SK-N-SH (cell line): ENCODE measurements around the gene SNTG2. TPM values are rescaled to one million over a fixed set of nuclear protein-coding genes. Genes with fewer than 3 reads are reported as not detected.

Experiments
- CTCF ChIA-PET: fragments of 300-600, 350-600 bp; formaldehyde crosslinking; extraction: SDS; loops from one replicate; lab custom pipeline; 2021; lab: Yijun Ruan, JAX
- POLR2A ChIA-PET: fragments of 350-600 bp; sonication (Branson Sonifier 250); formaldehyde crosslinking; extraction: SDS; loops from one replicate; lab custom pipeline; 2020; ENCODE audit warnings: antibody characterized with exemption, inconsistent platforms; lab: Yijun Ruan, JAX
- DNase-seq: peaks from one replicate; pipeline ENCODE4 v3.0.0; 2012
- H2AFZ ChIP-seq: fragments of 200-600 bp; sonication (generic); 2 replicates; pipeline ENCODE4 v1.8.1; 2016; ENCODE audit warnings: antibody characterized with exemption, mild to moderate bottlenecking, low read depth
- H3F3A ChIP-seq: fragments of 200-600 bp; sonication (generic); replicated peaks from 2 replicates; pipeline ENCODE3; 2016; ENCODE audit warnings: antibody characterized with exemption, mild to moderate bottlenecking; ENCODE audit not compliant: insufficient read depth
- H3K27ac ChIP-seq, 2 experiments: fragments of 200-500 bp in 1 of 2; fragments of 200-600 bp in 1 of 2; sonication (Bioruptor generic) in 1 of 2; sonication (generic), shearing (Covaris generic) in 1 of 2; 2 replicates each; pipeline versions ENCODE4 v1.5.1 to v1.6.1; 2014 to 2016; ENCODE audit warnings: low read depth in 2 of 2, inconsistent platforms in 1 of 2, low read length in 1 of 2, mild to moderate bottlenecking in 1 of 2, mixed read lengths in 1 of 2
- H3K27me3 ChIP-seq: fragments of 200-600 bp; sonication (generic), shearing (Covaris generic); 2 replicates; pipeline ENCODE4 v1.6.1; 2016; ENCODE audit warnings: mixed run types; ENCODE audit not compliant: insufficient read depth
- H3K36me3 ChIP-seq, 2 experiments: fragments of 200-500 bp in 1 of 2; fragments of 200-600 bp in 1 of 2; sonication (Bioruptor generic) in 1 of 2; sonication (generic) in 1 of 2; replicated peaks in 1 of 2; 2 replicates each; pipeline versions ENCODE3 to v1.5.1; 2014 to 2016; ENCODE audit warnings: low read length in 1 of 2, mild to moderate bottlenecking in 1 of 2; ENCODE audit not compliant: insufficient read depth in 2 of 2, control insufficient read depth in 1 of 2
- H3K4me1 ChIP-seq, 2 experiments: fragments of 200-500 bp in 1 of 2; fragments of 200-600 bp in 1 of 2; sonication (Bioruptor generic) in 1 of 2; sonication (generic), shearing (Covaris generic) in 1 of 2; 2 replicates each; pipeline versions ENCODE4 v1.5.1 to v1.6.1; 2014 to 2016; ENCODE audit warnings: low read depth in 1 of 2, low read length in 1 of 2, mixed run types in 1 of 2; ENCODE audit not compliant: insufficient read depth in 2 of 2, control insufficient read depth in 1 of 2
- H3K4me2 ChIP-seq: fragments of 200-600 bp; sonication (generic), shearing (Covaris generic); 2 replicates; pipeline ENCODE4 v1.6.1; 2017; ENCODE audit warnings: mixed run types
- H3K4me3 ChIP-seq, 2 experiments: fragments of 200-500 bp in 1 of 2; fragments of 200-600 bp in 1 of 2; sonication (Bioruptor generic) in 1 of 2; sonication (generic), shearing (Covaris generic) in 1 of 2; 2 replicates each; pipeline versions ENCODE4 v1.5.1 to v1.8.1; 2014 to 2016; ENCODE audit warnings: low read depth in 2 of 2, inconsistent platforms in 1 of 2, low read length in 1 of 2, mild to moderate bottlenecking in 1 of 2, mixed read lengths in 1 of 2, moderate library complexity in 1 of 2
- H3K79me2 ChIP-seq: fragments of 200-600 bp; sonication (generic); 2 replicates; pipeline ENCODE4 v1.8.1; 2017; ENCODE audit warnings: mild to moderate bottlenecking; ENCODE audit not compliant: insufficient read depth
- H3K9ac ChIP-seq: fragments of 200-600 bp; sonication (generic); 2 replicates; pipeline ENCODE4 v1.6.1; 2017; ENCODE audit warnings: mixed run types
- H3K9me2 ChIP-seq: fragments of 200-600 bp; sonication (generic); 2 replicates; pipeline ENCODE4 v1.6.1; 2017; ENCODE audit warnings: mixed run types
- H3K9me3 ChIP-seq: fragments of 200-600 bp; sonication (generic); 2 replicates; pipeline ENCODE4 v1.6.1; 2017; ENCODE audit warnings: mixed run types, mild to moderate bottlenecking, moderate library complexity
- H4K20me1 ChIP-seq: fragments of 200-600 bp; sonication (generic); 2 replicates; pipeline ENCODE4 v1.6.1; 2017; ENCODE audit warnings: mild to moderate bottlenecking, mixed run types; ENCODE audit not compliant: insufficient read depth
- ELF1 ChIP-seq: IDR thresholded peaks from 2 replicates; pipeline ENCODE4 v1.4.0; 2012
- FOSL2 ChIP-seq: IDR thresholded peaks from 2 replicates; pipeline ENCODE4 v1.4.0; 2012; ENCODE audit warnings: low read depth, mild to moderate bottlenecking, moderate library complexity, borderline replicate concordance
- FOXM1 ChIP-seq: IDR thresholded peaks from 2 replicates; pipeline ENCODE4 v1.4.0; 2012; ENCODE audit warnings: low read depth, mild to moderate bottlenecking
- GABPA ChIP-seq: IDR thresholded peaks from 2 replicates; pipeline ENCODE4 v1.4.0; 2012; ENCODE audit warnings: low read depth, mild to moderate bottlenecking
- MEF2A ChIP-seq: IDR thresholded peaks from 2 replicates; pipeline ENCODE4 v1.4.0; 2012; ENCODE audit warnings: low read depth, borderline replicate concordance
- NFIC ChIP-seq: IDR thresholded peaks from 2 replicates; pipeline ENCODE4 v1.4.0; 2012; ENCODE audit warnings: borderline replicate concordance
- RAD21 ChIP-seq: IDR thresholded peaks from 2 replicates; pipeline ENCODE4 v1.6.1; 2012; ENCODE audit warnings: mild to moderate bottlenecking, low read length
- RFX5 ChIP-seq: IDR thresholded peaks from 2 replicates; pipeline ENCODE4 v1.6.1; 2012; ENCODE audit warnings: mild to moderate bottlenecking, improper control_type of control experiment, low read length
- RXRA ChIP-seq: IDR thresholded peaks from 2 replicates; pipeline ENCODE4 v1.4.0; 2012; ENCODE audit warnings: low read depth, mild to moderate bottlenecking, borderline replicate concordance
- SIN3A ChIP-seq: IDR thresholded peaks from 2 replicates; pipeline ENCODE4 v1.6.1; 2012; ENCODE audit warnings: low read depth, mild to moderate bottlenecking, low read length, moderate library complexity, borderline replicate concordance
- SMC3 ChIP-seq: IDR thresholded peaks from 2 replicates; pipeline ENCODE4 v1.6.1; 2012; ENCODE audit warnings: low read depth, low read length, improper control_type of control experiment
- TCF12 ChIP-seq: IDR thresholded peaks from 2 replicates; pipeline ENCODE4 v1.4.0; 2012
- TEAD4 ChIP-seq: IDR thresholded peaks from 2 replicates; pipeline ENCODE4 v1.4.0; 2012; ENCODE audit warnings: mild to moderate bottlenecking, borderline replicate concordance; ENCODE audit not compliant: insufficient read depth
- YY1 ChIP-seq: IDR thresholded peaks from 2 replicates; pipeline ENCODE4 v1.4.0; 2012; ENCODE audit warnings: low read depth, mild to moderate bottlenecking
- WGBS: methylation state at CpG from one replicate; pipeline ENCODE4 v1.1.6; 2017; ENCODE audit warnings: low lambda C conversion rate; 5-methylcytosine and 5-hydroxymethylcytosine counted together
- polyA plus RNA-seq, 3 experiments: library from polyadenylated mRNA; depleted of rRNA; stranded (reverse); fragments of >200 nt; gene quantifications; 2 replicates each; pipeline ENCODE4 v1.2.3, GENCODE V29; 2012
- TF ChIP-seq, protein P1 (sequence below): fragments of 200-600 bp; sonication (generic); IDR thresholded peaks from 2 replicates; pipeline ENCODE4 v1.6.1; 2017; ENCODE audit warnings: antibody characterized with exemption, mild to moderate bottlenecking, moderate library complexity
- TF ChIP-seq, protein P2 (sequence below): IDR thresholded peaks from 2 replicates; pipeline ENCODE4 v1.4.0; 2012; ENCODE audit warnings: low read depth, borderline replicate concordance
- TF ChIP-seq, protein P3 (sequence below): fragments of 150-350 bp; IDR thresholded peaks from 2 replicates; pipeline ENCODE4 v1.6.1; 2017; ENCODE audit warnings: antibody characterized with exemption, low read length, low read depth, borderline replicate concordance
- TF ChIP-seq, protein P4 (sequence below): fragments of 150-350 bp; IDR thresholded peaks from 2 replicates; pipeline ENCODE4 v1.6.1; 2016; ENCODE audit warnings: mild to moderate bottlenecking, low read depth, low read length

The SNTG2 gene
- polyA plus RNA-seq, 1 of the 3 experiments (the other 2 are of a cell fraction), result not detected

DNA sequence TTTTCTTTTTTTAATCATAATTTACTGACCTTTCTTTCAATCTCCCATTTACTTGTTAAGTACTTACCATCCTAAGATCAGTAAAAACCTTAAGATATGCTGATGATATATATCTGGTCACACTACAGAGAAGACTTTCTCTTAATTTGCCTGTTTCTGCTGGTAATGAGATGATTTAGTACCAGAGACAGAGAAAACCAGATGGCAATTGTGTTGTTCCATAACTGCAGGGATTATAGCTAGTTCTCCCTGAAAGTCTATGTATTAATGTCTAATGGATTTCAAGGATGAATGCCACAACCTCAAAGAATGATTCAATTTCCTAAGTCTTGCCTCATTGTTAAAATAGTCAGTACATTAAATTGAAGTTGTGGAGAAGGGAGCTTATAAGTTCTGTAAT is 40.3 kb downstream of the SNTG2 start:
- no peaks in the 10 kb centered on the region for H3K36me3 ChIP-seq
- CTCF ChIA-PET, result interaction anchor here (1.0 kb wide), 1 partner anchor 36 kb away, joined by 3 read pairs; no protein-coding TSS in a partner anchor
- no peak overlapping the region for H3K4me3 ChIP-seq
- no peak overlapping the region for H3K27ac ChIP-seq
- H4K20me1 ChIP-seq, result no peaks in the 10 kb centered on the region
- no peaks in the 10 kb centered on the region for H3K27me3 ChIP-seq
- no peaks in the 10 kb centered on the region for H3K9me2 ChIP-seq
- H3K4me1 ChIP-seq, result peaks cover 0 to 6% of the 10 kb centered on the region in 2 experiments; a peak in 2 of 4 replicates
- no peaks in the 10 kb centered on the region for H3F3A ChIP-seq
- H2AFZ ChIP-seq, result no peak overlapping the region
- no peak overlapping the region for H3K4me2 ChIP-seq
- H3K9ac ChIP-seq, result no peak overlapping the region
- TF ChIP-seq SMC3, result no peak
- no peak for TF ChIP-seq RXRA
- TF ChIP-seq TCF12, result no peak
- TF ChIP-seq, protein P1, sequence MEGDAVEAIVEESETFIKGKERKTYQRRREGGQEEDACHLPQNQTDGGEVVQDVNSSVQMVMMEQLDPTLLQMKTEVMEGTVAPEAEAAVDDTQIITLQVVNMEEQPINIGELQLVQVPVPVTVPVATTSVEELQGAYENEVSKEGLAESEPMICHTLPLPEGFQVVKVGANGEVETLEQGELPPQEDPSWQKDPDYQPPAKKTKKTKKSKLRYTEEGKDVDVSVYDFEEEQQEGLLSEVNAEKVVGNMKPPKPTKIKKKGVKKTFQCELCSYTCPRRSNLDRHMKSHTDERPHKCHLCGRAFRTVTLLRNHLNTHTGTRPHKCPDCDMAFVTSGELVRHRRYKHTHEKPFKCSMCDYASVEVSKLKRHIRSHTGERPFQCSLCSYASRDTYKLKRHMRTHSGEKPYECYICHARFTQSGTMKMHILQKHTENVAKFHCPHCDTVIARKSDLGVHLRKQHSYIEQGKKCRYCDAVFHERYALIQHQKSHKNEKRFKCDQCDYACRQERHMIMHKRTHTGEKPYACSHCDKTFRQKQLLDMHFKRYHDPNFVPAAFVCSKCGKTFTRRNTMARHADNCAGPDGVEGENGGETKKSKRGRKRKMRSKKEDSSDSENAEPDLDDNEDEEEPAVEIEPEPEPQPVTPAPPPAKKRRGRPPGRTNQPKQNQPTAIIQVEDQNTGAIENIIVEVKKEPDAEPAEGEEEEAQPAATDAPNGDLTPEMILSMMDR, result no peak
- no peak for TF ChIP-seq RAD21
- no peak for TF ChIP-seq TEAD4
- no peak for TF ChIP-seq RFX5
- no peak for TF ChIP-seq MEF2A
- no peak for TF ChIP-seq NFIC
- TF ChIP-seq FOXM1, result no peak
- no peak for TF ChIP-seq FOSL2
- no peak for TF ChIP-seq SIN3A
- no peaks in the 10 kb centered on the region for H3K79me2 ChIP-seq
- peaks cover 19% of the 10 kb centered on the region for H3K9me3 ChIP-seq
- peak; percentile 51 for DNase-seq
- POLR2A ChIA-PET, result no interaction called here

DNA sequence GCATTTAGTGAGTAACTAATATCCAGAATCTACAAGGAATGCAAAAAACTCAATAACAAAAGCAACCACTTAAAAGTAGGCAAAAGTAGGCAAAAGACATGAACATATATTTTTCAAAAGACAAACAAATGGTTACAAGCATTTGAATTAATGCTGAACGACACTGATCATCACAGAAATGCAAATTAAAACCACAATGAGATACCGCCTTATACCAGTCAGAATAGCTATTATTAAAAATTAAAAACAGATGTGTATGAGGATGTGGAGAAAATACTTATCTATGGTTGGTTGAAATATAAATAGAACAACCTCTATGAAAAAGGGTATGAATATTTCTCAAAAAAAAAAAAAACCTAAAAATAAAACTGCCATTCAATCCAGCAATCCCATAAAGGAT is 51.7 kb downstream of the SNTG2 start:
- no peaks in the 10 kb centered on the region for H3K79me2 ChIP-seq
- no peak overlapping the region for H3K4me3 ChIP-seq
- no peak overlapping the region for H3K9ac ChIP-seq
- H3F3A ChIP-seq, result no peaks in the 10 kb centered on the region
- CTCF ChIA-PET, result interaction anchor here (1.3 kb wide), 1 partner anchor 49 kb away, joined by 4 read pairs; no protein-coding TSS in a partner anchor
- H3K36me3 ChIP-seq, result no peaks in the 10 kb centered on the region
- no peak for TF ChIP-seq RXRA
- TF ChIP-seq, protein P1, result no peak
- TF ChIP-seq RFX5, result no peak
- TF ChIP-seq YY1, result no peak
- TF ChIP-seq, protein P2, sequence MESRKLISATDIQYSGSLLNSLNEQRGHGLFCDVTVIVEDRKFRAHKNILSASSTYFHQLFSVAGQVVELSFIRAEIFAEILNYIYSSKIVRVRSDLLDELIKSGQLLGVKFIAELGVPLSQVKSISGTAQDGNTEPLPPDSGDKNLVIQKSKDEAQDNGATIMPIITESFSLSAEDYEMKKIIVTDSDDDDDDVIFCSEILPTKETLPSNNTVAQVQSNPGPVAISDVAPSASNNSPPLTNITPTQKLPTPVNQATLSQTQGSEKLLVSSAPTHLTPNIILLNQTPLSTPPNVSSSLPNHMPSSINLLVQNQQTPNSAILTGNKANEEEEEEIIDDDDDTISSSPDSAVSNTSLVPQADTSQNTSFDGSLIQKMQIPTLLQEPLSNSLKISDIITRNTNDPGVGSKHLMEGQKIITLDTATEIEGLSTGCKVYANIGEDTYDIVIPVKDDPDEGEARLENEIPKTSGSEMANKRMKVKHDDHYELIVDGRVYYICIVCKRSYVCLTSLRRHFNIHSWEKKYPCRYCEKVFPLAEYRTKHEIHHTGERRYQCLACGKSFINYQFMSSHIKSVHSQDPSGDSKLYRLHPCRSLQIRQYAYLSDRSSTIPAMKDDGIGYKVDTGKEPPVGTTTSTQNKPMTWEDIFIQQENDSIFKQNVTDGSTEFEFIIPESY, result no peak
- TF ChIP-seq, protein P3, sequence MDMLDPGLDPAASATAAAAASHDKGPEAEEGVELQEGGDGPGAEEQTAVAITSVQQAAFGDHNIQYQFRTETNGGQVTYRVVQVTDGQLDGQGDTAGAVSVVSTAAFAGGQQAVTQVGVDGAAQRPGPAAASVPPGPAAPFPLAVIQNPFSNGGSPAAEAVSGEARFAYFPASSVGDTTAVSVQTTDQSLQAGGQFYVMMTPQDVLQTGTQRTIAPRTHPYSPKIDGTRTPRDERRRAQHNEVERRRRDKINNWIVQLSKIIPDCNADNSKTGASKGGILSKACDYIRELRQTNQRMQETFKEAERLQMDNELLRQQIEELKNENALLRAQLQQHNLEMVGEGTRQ, result no peak
- TF ChIP-seq, protein P4, sequence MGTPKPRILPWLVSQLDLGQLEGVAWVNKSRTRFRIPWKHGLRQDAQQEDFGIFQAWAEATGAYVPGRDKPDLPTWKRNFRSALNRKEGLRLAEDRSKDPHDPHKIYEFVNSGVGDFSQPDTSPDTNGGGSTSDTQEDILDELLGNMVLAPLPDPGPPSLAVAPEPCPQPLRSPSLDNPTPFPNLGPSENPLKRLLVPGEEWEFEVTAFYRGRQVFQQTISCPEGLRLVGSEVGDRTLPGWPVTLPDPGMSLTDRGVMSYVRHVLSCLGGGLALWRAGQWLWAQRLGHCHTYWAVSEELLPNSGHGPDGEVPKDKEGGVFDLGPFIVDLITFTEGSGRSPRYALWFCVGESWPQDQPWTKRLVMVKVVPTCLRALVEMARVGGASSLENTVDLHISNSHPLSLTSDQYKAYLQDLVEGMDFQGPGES, result no peak
- no peak for TF ChIP-seq GABPA
- TF ChIP-seq FOXM1, result no peak
- no peak for TF ChIP-seq ELF1
- POLR2A ChIA-PET, result no interaction called here
- H3K4me2 ChIP-seq, result no peak overlapping the region
- H3K27me3 ChIP-seq, result no peaks in the 10 kb centered on the region
- no peak for DNase-seq
- H3K9me3 ChIP-seq, result 0 out of 2 replicates have a peak, but pooled peaks cover 3% of the 10 kb centered on the region
- H4K20me1 ChIP-seq, result no peaks in the 10 kb centered on the region
- H2AFZ ChIP-seq, result no peak overlapping the region
- H3K27ac ChIP-seq, result no peak overlapping the region
- 7% methylated on average over 2 of the region's 2 CpGs for WGBS
- peaks cover 0 to 4% of the 10 kb centered on the region in 2 experiments; a peak in 2 of 4 replicates for H3K4me1 ChIP-seq
- H3K9me2 ChIP-seq, result no peaks in the 10 kb centered on the region
